Measurements from ENCODE around the gene TRPM2.

TRPM2 gene

DNA sequence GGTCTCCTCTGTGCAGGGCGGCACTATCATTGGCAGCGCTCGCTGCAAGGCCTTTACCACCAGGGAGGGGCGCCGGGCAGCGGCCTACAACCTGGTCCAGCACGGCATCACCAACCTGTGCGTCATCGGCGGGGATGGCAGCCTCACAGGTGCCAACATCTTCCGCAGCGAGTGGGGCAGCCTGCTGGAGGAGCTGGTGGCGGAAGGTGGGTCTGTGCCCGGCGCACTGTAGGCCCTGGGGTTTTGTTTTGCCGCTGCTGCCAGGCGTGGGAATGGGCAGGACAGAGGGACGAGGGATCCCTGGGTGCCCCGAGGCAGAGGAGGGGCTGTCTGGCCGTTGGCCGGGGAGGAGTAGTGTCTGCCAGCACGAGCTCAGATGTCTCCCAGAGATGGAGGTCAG lies 41.3 kb upstream of the TRPM2 start:
- TF ChIP-seq, protein P1, sequence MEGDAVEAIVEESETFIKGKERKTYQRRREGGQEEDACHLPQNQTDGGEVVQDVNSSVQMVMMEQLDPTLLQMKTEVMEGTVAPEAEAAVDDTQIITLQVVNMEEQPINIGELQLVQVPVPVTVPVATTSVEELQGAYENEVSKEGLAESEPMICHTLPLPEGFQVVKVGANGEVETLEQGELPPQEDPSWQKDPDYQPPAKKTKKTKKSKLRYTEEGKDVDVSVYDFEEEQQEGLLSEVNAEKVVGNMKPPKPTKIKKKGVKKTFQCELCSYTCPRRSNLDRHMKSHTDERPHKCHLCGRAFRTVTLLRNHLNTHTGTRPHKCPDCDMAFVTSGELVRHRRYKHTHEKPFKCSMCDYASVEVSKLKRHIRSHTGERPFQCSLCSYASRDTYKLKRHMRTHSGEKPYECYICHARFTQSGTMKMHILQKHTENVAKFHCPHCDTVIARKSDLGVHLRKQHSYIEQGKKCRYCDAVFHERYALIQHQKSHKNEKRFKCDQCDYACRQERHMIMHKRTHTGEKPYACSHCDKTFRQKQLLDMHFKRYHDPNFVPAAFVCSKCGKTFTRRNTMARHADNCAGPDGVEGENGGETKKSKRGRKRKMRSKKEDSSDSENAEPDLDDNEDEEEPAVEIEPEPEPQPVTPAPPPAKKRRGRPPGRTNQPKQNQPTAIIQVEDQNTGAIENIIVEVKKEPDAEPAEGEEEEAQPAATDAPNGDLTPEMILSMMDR (IDR thresholded peaks at IDR 0.05): no peak
- H3K4me3 ChIP-seq: no peak overlapping the region
- DNase-seq (ENCODE audit: low spot score): no peak
- H3K27ac ChIP-seq: no peak overlapping the region

GRCh38 chr21:44312716-44313115 lies 40.7 kb upstream of the TRPM2 start:
- TF ChIP-seq, protein P1 (IDR thresholded peaks at IDR 0.05): no peak
- Histone ChIP-seq H3K27ac (no peak overlapping the region), H3K4me3 (no peak overlapping the region)
- DNase-seq (ENCODE audit: low spot score): no peak

DNA sequence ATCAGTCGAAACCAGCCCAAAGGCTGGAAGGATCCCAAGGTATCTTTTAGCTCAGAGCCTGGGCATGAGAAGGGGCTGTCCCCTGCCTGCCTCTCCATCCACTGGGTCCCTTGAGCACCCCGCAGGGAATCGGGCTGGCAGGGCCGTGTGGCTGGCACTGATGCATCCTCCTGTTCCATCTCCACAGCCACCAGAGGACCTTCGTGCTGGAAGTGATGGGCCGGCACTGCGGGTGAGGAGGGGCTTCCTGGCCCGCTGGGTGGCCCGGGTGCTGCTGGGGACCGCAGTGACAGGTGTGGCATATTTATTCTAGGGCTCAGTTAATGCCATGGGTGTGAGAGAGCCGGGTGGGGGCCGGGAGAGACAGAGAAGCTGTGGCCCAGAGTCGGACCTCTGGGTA lies 40.0 kb upstream of the TRPM2 start:
- TF ChIP-seq, protein P1 (IDR thresholded peaks at IDR 0.05): no peak
- Histone ChIP-seq H3K4me3 (no peak overlapping the region), H3K27ac (no peak overlapping the region)
- DNase-seq (ENCODE audit: low spot score): no peak

- DNase-seq (ENCODE audit: low spot score): no peak
- H3K27ac ChIP-seq: no peak overlapping the region
- TF ChIP-seq, protein P1 (IDR thresholded peaks at IDR 0.05): no peak
- no peak overlapping the region for H3K4me3 ChIP-seq
These were observed 39.3 kb upstream of the TRPM2 start for GRCh38 chr21:44314128-44314527.

DNA sequence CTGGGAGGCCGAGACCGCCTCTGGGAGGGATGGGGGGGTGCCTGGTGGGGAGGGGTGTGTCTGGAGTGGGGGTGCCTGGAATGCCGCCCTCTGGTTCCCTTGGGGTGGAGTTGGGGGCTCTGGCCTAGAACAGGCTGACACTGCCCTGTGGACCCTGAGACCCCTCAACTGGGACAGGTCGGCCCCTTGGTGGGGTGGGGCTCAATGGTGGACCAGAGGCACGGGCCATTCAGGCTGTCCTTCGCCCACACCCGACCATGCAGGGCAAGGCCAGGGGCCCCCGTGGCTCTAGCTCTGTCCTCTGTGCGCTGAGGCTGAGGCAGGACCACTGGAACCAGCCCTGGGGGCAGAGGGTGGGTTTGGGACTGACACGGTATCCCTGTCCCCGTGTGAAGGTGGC lies 38.9 kb upstream of the TRPM2 start:
- no peak overlapping the region for H3K27ac ChIP-seq
- TF ChIP-seq, protein P1 (IDR thresholded peaks at IDR 0.05): no peak
- H3K4me3 ChIP-seq: no peak overlapping the region
- DNase-seq (ENCODE audit: low spot score): no peak

GRCh38 chr21:44315691-44316203 lies 37.7 kb upstream of the TRPM2 start:
- H3K27ac ChIP-seq: no peak overlapping the region
- TF ChIP-seq, protein P1 (IDR thresholded peaks at IDR 0.05): no peak
- no peak for DNase-seq (ENCODE audit: low spot score)
- no peak overlapping the region for H3K4me3 ChIP-seq

GRCh38 chr21:44316277-44316900 lies 37.0 kb upstream of the TRPM2 start:
- TF ChIP-seq, protein P1 (IDR thresholded peaks at IDR 0.05): no peak
- Histone ChIP-seq H3K27ac (no peak overlapping the region), H3K4me3 (no peak overlapping the region)
- DNase-seq (ENCODE audit: low spot score): no peak

All from coronary artery (tissue), 2 donors.